ENCODE results near the gene GOLGA8J.
"Not testable (repeated sequence)": the region's sequence is repeated elsewhere in the genome, so short reads cannot be mapped to it uniquely, and the experiment has no call there.

DNA sequence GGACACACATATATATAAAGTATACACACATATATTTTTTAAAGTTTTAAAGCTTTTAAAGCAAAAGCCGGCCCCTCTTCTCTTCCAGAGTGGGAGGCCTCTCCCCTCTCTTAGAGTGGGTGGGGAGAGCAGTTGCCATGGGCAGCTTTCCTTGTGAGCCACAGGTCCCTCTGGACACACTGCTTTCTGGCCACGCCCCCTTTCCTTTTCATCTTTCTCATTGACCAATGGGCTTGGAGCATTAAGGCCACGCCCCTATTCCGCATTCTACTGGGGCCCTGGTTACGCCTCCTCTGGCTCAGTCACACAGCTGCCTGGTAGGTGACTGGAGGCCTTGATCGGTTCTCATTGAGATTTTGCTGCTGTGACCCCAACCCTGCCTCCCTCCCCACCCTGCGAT lies at the start of gene GOLGA8J:
- TF ChIP-seq, protein P1, sequence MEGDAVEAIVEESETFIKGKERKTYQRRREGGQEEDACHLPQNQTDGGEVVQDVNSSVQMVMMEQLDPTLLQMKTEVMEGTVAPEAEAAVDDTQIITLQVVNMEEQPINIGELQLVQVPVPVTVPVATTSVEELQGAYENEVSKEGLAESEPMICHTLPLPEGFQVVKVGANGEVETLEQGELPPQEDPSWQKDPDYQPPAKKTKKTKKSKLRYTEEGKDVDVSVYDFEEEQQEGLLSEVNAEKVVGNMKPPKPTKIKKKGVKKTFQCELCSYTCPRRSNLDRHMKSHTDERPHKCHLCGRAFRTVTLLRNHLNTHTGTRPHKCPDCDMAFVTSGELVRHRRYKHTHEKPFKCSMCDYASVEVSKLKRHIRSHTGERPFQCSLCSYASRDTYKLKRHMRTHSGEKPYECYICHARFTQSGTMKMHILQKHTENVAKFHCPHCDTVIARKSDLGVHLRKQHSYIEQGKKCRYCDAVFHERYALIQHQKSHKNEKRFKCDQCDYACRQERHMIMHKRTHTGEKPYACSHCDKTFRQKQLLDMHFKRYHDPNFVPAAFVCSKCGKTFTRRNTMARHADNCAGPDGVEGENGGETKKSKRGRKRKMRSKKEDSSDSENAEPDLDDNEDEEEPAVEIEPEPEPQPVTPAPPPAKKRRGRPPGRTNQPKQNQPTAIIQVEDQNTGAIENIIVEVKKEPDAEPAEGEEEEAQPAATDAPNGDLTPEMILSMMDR (IDR thresholded peaks at IDR 0.05), result not testable (repeated sequence)
- TF ChIP-seq EP300 (IDR thresholded peaks at IDR 0.05), result not testable (repeated sequence)
